ENCODE results near the gene TXNDC17. TPM values are rescaled to one million over a fixed set of nuclear protein-coding genes. Genes with fewer than 3 reads are reported as not detected.

TXNDC17 gene
- total RNA-seq, 4 donors from 2014 or later, result 85.5 to 183 (median 106) TPM

DNA sequence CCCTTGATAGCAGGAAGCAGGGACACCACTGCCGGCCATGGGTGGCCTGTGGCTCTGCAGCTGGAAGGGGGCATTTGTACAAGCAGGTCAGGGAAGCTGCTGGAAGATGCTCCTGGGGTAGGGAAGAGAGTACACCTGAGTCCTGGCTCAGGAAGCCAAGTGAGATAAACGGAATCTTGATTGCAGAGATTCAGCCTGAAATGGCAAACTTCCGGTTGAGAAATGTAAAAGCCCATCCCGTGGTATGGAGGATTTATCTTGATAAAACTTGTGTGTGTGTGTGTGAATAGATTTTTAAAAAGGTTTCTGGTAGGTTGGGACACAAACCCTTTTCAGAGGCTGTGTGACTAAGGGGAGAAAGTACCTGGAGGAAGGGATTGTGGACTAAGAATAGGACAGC lies 40.3 kb downstream of the TXNDC17 start:
- in situ Hi-C loops (cut with MboI; ENCODE audit: low sequenced_read_pairs in 4 of 4) (loop anchor here in 2 of 4 donors (25.0 kb wide), 2 partner anchors 106 to 156 kb away; partner anchors contain the start of genes FBXO39 (in 1 of the 2) and TEKT1 (in 1 of the 2)), intact Hi-C loops (cut with DNase I; ENCODE audit: low total_unique reads) (no loop called here)
- Histone ChIP-seq H3K4me1 (no peaks in the 10 kb centered on the region), H3K27me3 (peaks cover 0 to 4% (median 2%) of the 10 kb centered on the region in 3 donors), H3K27ac (no peak overlapping the region), H3K9me3 (no peaks in the 10 kb centered on the region), H3K36me3 (no peaks in the 10 kb centered on the region), H3K4me3 (no peak overlapping the region)
- ATAC-seq, result no peak
- DNase-seq, result no peak
- TF ChIP-seq, protein P1, sequence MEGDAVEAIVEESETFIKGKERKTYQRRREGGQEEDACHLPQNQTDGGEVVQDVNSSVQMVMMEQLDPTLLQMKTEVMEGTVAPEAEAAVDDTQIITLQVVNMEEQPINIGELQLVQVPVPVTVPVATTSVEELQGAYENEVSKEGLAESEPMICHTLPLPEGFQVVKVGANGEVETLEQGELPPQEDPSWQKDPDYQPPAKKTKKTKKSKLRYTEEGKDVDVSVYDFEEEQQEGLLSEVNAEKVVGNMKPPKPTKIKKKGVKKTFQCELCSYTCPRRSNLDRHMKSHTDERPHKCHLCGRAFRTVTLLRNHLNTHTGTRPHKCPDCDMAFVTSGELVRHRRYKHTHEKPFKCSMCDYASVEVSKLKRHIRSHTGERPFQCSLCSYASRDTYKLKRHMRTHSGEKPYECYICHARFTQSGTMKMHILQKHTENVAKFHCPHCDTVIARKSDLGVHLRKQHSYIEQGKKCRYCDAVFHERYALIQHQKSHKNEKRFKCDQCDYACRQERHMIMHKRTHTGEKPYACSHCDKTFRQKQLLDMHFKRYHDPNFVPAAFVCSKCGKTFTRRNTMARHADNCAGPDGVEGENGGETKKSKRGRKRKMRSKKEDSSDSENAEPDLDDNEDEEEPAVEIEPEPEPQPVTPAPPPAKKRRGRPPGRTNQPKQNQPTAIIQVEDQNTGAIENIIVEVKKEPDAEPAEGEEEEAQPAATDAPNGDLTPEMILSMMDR (IDR thresholded peaks at IDR 0.05 in 4 of 5, conservative IDR thresholded peaks at IDR 0.05 in 1 of 5), result no peak
- TF ChIP-seq POLR2A (IDR thresholded peaks at IDR 0.05), result no peak

DNA sequence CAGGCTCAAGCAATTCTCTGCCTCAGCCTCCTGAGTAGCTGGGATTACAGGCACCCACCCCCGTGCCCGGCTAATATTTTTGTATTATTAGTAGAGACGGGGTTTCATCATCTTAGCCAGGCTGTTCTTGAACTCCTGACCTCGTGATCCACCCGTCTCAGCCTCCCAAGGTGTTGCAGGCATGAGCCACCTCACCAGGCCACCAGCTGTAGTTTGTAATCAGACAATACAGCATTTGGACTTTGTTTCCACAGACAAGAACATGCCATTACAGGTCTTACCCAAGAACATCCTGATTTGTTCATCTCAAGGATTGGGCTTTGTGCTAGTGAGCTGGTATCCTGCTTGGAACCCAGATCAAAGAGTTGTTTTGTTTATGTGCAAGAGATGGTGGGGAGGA lies 40.8 kb downstream of the TXNDC17 start:
- intact Hi-C loops (cut with DNase I; ENCODE audit: low total_unique reads), result no loop called here
- in situ Hi-C loops (cut with MboI; ENCODE audit: low sequenced_read_pairs in 4 of 4), result loop anchor here in 2 of 4 donors (25.0 kb wide), 2 partner anchors 106 to 156 kb away; partner anchors contain the start of genes FBXO39 (in 1 of the 2) and TEKT1 (in 1 of the 2)
- TF ChIP-seq POLR2A (IDR thresholded peaks at IDR 0.05), result no peak
- TF ChIP-seq, protein P1 (IDR thresholded peaks at IDR 0.05 in 4 of 5, conservative IDR thresholded peaks at IDR 0.05 in 1 of 5), result no peak
- Histone ChIP-seq H3K36me3 (no peaks in the 10 kb centered on the region), H3K4me1 (no peaks in the 10 kb centered on the region), H3K27me3 (peaks cover 0 to 4% (median 2%) of the 10 kb centered on the region in 3 donors), H3K27ac (no peak overlapping the region), H3K9me3 (no peaks in the 10 kb centered on the region), H3K4me3 (no peak overlapping the region)
- no peak for DNase-seq
- no peak for ATAC-seq

DNA sequence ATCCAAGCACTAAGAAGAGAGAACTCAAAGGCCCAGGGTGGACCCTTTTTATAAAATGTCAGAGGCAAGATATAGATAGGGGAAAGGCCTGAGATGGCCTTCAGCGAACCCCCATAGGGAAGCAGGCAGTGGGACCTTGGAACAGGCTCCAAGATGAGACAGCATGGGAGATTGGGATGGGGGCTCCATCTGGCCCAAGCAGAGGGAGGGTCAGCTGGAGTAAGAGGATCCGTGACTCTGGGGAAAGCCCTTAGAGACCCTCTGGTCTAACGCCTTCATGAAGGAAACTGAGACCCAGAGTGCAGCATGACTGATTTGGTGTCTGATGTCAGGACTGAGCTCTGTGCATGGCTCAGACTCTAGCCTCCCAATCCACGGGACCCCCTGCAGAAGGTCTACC lies 41.5 kb downstream of the TXNDC17 start:
- ATAC-seq (no peak), DNase-seq (no peak)
- no peaks in the 10 kb centered on the region for H3K9me3 ChIP-seq
- no peak overlapping the region for H3K27ac ChIP-seq
- no peak overlapping the region for H3K4me3 ChIP-seq
- TF ChIP-seq, protein P1 (IDR thresholded peaks at IDR 0.05 in 4 of 5, conservative IDR thresholded peaks at IDR 0.05 in 1 of 5), result no peak
- TF ChIP-seq POLR2A (IDR thresholded peaks at IDR 0.05), result no peak
- peaks cover 0 to 4% (median 2%) of the 10 kb centered on the region in 3 donors for H3K27me3 ChIP-seq
- in situ Hi-C loops (cut with MboI; ENCODE audit: low sequenced_read_pairs in 4 of 4) (loop anchor here in 2 of 4 donors (25.0 kb wide), 2 partner anchors 105 to 155 kb away; partner anchors contain the start of genes FBXO39 (in 1 of the 2) and TEKT1 (in 1 of the 2)), intact Hi-C loops (cut with DNase I; ENCODE audit: low total_unique reads) (no loop called here)
- H3K36me3 ChIP-seq, result no peaks in the 10 kb centered on the region
- H3K4me1 ChIP-seq, result no peaks in the 10 kb centered on the region

DNA sequence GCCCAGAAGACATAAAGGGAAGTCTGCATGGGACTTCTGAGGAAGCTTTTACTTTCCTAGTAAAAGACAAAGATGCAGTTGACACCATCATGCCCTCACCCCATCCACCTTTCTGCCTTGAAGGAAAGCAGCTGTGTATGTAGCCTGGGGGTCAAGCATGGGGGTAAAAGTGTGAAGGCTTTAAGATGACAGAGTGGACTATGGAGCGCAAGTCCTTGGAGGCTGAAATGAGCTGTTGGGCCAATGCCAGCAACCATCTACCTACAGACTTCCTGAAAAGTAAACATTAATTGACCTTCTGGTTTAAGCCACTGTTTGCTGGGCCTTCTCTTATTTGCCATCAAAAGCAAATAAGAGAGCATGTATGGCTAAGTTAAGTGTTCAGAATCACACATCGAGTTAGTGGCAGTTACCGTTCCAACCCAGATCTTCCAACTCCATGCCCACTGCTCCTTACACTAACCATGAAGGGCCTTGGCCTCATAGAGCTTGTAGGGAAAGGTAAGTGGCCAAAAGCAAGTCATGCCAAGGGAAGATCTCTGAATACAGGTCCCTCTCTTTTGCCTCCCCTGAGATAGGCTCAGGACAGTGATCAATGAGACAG lies 42.3 kb downstream of the TXNDC17 start:
- H3K4me1 ChIP-seq, result no peaks in the 10 kb centered on the region
- in situ Hi-C loops (cut with MboI; ENCODE audit: low sequenced_read_pairs in 4 of 4), result loop anchor here in 2 of 4 donors (25.0 kb wide), 2 partner anchors 104 to 154 kb away; partner anchors contain the start of genes FBXO39 (in 1 of the 2) and TEKT1 (in 1 of the 2)
- no peaks in the 10 kb centered on the region for H3K36me3 ChIP-seq
- intact Hi-C loops (cut with DNase I; ENCODE audit: low total_unique reads), result no loop called here
- DNase-seq (no peak), ATAC-seq (no peak)
- H3K9me3 ChIP-seq, result no peaks in the 10 kb centered on the region
- H3K4me3 ChIP-seq, result no peak overlapping the region
- no peak overlapping the region for H3K27ac ChIP-seq
- TF ChIP-seq POLR2A (IDR thresholded peaks at IDR 0.05), result no peak
- TF ChIP-seq, protein P1 (IDR thresholded peaks at IDR 0.05 in 4 of 5, conservative IDR thresholded peaks at IDR 0.05 in 1 of 5), result no peak
- H3K27me3 ChIP-seq, result peaks cover 0 to 2% (median 0%) of the 10 kb centered on the region in 3 donors
